ENCODE data around the gene DDX39B. TPM values are rescaled to one million over a fixed set of nuclear protein-coding genes. Genes with fewer than 3 reads are reported as not detected.

Gene DDX39B
- total RNA-seq, 4 donors from 2014 or later: 119 to 429 (median 282) TPM

DNA sequence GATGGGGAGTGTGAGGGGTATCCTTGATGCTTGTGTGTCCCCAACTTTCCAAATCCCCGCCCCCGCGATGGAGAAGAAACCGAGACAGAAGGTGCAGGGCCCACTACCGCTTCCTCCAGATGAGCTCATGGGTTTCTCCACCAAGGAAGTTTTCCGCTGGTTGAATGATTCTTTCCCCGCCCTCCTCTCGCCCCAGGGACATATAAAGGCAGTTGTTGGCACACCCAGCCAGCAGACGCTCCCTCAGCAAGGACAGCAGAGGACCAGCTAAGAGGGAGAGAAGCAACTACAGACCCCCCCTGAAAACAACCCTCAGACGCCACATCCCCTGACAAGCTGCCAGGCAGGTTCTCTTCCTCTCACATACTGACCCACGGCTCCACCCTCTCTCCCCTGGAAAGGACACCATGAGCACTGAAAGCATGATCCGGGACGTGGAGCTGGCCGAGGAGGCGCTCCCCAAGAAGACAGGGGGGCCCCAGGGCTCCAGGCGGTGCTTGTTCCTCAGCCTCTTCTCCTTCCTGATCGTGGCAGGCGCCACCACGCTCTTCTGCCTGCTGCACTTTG, 33.6 kb upstream of the DDX39B start, which contains the start of gene TNF:
TNF (plus strand) TSS at position 231 of the 567 bp plus-strand sequence; CDS start at position 408, 177 bp downstream.
- H3K27me3 ChIP-seq: no peaks in the 10 kb centered on the region
- no peak for TF ChIP-seq POLR2A (IDR thresholded peaks at IDR 0.05)
- TF ChIP-seq, protein P1, sequence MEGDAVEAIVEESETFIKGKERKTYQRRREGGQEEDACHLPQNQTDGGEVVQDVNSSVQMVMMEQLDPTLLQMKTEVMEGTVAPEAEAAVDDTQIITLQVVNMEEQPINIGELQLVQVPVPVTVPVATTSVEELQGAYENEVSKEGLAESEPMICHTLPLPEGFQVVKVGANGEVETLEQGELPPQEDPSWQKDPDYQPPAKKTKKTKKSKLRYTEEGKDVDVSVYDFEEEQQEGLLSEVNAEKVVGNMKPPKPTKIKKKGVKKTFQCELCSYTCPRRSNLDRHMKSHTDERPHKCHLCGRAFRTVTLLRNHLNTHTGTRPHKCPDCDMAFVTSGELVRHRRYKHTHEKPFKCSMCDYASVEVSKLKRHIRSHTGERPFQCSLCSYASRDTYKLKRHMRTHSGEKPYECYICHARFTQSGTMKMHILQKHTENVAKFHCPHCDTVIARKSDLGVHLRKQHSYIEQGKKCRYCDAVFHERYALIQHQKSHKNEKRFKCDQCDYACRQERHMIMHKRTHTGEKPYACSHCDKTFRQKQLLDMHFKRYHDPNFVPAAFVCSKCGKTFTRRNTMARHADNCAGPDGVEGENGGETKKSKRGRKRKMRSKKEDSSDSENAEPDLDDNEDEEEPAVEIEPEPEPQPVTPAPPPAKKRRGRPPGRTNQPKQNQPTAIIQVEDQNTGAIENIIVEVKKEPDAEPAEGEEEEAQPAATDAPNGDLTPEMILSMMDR (IDR thresholded peaks at IDR 0.05): no peak
- peak; percentile 36 to 61 for DNase-seq
- H3K36me3 ChIP-seq: no peaks in the 10 kb centered on the region
- peak within 1 kb of the TSS in 1 of 2 donors; percentile 7 for H3K4me3 ChIP-seq
- H3K9me3 ChIP-seq: no peaks in the 10 kb centered on the region
- intact Hi-C loops (cut with DNase I; ENCODE audit: low total_unique reads): no loop called here
- peak within 1 kb of the TSS; percentile 7 to 50 for H3K27ac ChIP-seq
- H3K4me1 ChIP-seq: peaks cover 0 to 2% of the 10 kb centered on the region in 2 donors

DNA sequence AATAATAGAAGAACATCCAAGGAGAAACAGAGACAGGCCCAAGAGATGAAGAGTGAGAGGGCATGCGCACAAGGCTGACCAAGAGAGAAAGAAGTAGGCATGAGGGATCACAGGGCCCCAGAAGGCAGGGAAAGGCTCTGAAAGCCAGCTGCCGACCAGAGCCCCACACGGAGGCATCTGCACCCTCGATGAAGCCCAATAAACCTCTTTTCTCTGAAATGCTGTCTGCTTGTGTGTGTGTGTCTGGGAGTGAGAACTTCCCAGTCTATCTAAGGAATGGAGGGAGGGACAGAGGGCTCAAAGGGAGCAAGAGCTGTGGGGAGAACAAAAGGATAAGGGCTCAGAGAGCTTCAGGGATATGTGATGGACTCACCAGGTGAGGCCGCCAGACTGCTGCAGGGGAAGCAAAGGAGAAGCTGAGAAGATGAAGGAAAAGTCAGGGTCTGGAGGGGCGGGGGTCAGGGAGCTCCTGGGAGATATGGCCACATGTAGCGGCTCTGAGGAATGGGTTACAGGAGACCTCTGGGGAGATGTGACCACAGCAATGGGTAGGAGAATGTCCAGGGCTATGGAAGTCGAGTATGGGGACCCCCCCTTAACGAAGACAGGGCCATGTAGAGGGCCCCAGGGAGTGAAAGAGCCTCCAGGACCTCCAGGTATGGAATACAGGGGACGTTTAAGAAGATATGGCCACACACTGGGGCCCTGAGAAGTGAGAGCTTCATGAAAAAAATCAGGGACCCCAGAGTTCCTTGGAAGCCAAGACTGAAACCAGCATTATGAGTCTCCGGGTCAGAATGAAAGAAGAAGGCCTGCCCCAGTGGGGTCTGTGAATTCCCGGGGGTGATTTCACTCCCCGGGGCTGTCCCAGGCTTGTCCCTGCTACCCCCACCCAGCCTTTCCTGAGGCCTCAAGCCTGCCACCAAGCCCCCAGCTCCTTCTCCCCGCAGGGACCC, 32.6 kb upstream of the DDX39B start:
- intact Hi-C loops (cut with DNase I; ENCODE audit: low total_unique reads): no loop called here
- Histone ChIP-seq H3K9me3 (no peaks in the 10 kb centered on the region), H3K27ac (peak overlapping the region in 1 of 2 donors; percentile 7), H3K36me3 (no peaks in the 10 kb centered on the region), H3K27me3 (no peaks in the 10 kb centered on the region), H3K4me1 (no peaks in the 10 kb centered on the region), H3K4me3 (no peak overlapping the region)
- no peak for DNase-seq
- TF ChIP-seq POLR2A (IDR thresholded peaks at IDR 0.05): no peak
- TF ChIP-seq, protein P1 (IDR thresholded peaks at IDR 0.05): no peak

DNA sequence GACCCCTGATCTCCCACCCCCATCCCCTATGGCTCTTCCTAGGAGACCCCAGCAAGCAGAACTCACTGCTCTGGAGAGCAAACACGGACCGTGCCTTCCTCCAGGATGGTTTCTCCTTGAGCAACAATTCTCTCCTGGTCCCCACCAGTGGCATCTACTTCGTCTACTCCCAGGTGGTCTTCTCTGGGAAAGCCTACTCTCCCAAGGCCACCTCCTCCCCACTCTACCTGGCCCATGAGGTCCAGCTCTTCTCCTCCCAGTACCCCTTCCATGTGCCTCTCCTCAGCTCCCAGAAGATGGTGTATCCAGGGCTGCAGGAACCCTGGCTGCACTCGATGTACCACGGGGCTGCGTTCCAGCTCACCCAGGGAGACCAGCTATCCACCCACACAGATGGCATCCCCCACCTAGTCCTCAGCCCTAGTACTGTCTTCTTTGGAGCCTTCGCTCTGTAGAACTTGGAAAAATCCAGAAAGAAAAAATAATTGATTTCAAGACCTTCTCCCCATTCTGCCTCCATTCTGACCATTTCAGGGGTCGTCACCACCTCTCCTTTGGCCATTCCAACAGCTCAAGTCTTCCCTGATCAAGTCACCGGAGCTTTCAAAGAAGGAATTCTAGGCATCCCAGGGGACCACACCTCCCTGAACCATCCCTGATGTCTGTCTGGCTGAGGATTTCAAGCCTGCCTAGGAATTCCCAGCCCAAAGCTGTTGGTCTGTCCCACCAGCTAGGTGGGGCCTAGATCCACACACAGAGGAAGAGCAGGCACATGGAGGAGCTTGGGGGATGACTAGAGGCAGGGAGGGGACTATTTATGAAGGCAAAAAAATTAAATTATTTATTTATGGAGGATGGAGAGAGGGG, 31.7 kb upstream of the DDX39B start:
- Histone ChIP-seq H3K4me1 (no peaks in the 10 kb centered on the region), H3K36me3 (no peaks in the 10 kb centered on the region), H3K4me3 (no peak overlapping the region), H3K9me3 (no peaks in the 10 kb centered on the region), H3K27me3 (no peaks in the 10 kb centered on the region), H3K27ac (no peak overlapping the region)
- TF ChIP-seq, protein P1 (IDR thresholded peaks at IDR 0.05): no peak
- no peak for TF ChIP-seq POLR2A (IDR thresholded peaks at IDR 0.05)
- DNase-seq: no peak
- intact Hi-C loops (cut with DNase I; ENCODE audit: low total_unique reads): no loop called here

DNA sequence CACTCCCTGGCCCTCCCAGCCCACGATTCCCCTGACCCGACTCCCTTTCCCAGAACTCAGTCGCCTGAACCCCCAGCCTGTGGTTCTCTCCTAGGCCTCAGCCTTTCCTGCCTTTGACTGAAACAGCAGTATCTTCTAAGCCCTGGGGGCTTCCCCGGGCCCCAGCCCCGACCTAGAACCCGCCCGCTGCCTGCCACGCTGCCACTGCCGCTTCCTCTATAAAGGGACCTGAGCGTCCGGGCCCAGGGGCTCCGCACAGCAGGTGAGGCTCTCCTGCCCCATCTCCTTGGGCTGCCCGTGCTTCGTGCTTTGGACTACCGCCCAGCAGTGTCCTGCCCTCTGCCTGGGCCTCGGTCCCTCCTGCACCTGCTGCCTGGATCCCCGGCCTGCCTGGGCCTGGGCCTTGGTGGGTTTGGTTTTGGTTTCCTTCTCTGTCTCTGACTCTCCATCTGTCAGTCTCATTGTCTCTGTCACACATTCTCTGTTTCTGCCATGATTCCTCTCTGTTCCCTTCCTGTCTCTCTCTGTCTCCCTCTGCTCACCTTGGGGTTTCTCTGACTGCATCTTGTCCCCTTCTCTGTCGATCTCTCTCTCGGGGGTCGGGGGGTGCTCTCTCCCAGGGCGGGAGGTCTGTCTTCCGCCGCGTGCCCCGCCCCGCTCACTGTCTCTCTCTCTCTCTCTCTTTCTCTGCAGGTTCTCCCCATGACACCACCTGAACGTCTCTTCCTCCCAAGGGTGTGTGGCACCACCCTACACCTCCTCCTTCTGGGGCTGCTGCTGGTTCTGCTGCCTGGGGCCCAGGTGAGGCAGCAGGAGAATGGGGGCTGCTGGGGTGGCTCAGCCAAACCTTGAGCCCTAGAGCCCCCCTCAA, 30.5 kb upstream of the DDX39B start, which contains the start of gene LTA:
LTA (plus strand) TSS at position 249 of the 871 bp plus-strand sequence; CDS start at position 703, 454 bp downstream.
- Histone ChIP-seq H3K4me3 (no peak within 1 kb of the TSS), H3K36me3 (no peaks in the 10 kb centered on the region), H3K9me3 (no peaks in the 10 kb centered on the region), H3K4me1 (no peaks in the 10 kb centered on the region), H3K27me3 (no peaks in the 10 kb centered on the region), H3K27ac (no peak within 1 kb of the TSS)
- DNase-seq: no peak
- intact Hi-C loops (cut with DNase I; ENCODE audit: low total_unique reads): no loop called here
- TF ChIP-seq, protein P1 (IDR thresholded peaks at IDR 0.05): no peak
- TF ChIP-seq POLR2A (IDR thresholded peaks at IDR 0.05): no peak
